ENCODE measurements around the gene GOLIM4. TPM values are rescaled to one million over a fixed set of nuclear protein-coding genes. Genes with fewer than 3 reads are reported as not detected.

The GOLIM4 gene
- total and polyA plus RNA-seq, 2 of the 13 experiments (the other 11 are each of a cell fraction or from before 2014, with no cell fraction given), result 10.9 to 47.7 TPM

- Histone ChIP-seq H3K9ac (ENCODE audit: insufficient read depth, low read depth, low read length) (no peak overlapping the region), H3K4me1 (ENCODE audit: insufficient read depth, low read length) (no peaks in the 10 kb centered on the region), H3K4me3 (replicated peaks in 1 of 3; ENCODE audit: insufficient read depth in 1 of 3, low read depth in 2 of 3, low read length in 3 of 3) (no peak overlapping the region), H3K79me2 (ENCODE audit: insufficient read depth, low read length) (no peaks in the 10 kb centered on the region), H4K20me1 (ENCODE audit: insufficient read depth, low read length) (no peaks in the 10 kb centered on the region), H3K4me2 (ENCODE audit: low read depth, low read length) (no peak overlapping the region), H3K27ac (ENCODE audit: extremely low read length, insufficient read depth, low read length) (no peak overlapping the region), H3K9me3 (ENCODE audit: low read length) (no peaks in the 10 kb centered on the region), H2AFZ (ENCODE audit: low read length) (no peak overlapping the region), H3K27me3 (ENCODE audit: control insufficient read depth in 1 of 2, insufficient read depth in 2 of 2, low read length in 2 of 2) (no peaks in the 10 kb centered on the region; a peak in 1 of 5 replicates), H3K36me3 (replicated peaks in 1 of 2; ENCODE audit: control insufficient read depth in 1 of 2, insufficient read depth in 2 of 2, low read length in 2 of 2) (no peaks in the 10 kb centered on the region)
- in situ Hi-C loops (cut with HindIII; ENCODE audit: extremely low pct_ligation_motif_present, low pct_unique_long_range_greater_than_20kb), result no loop called here
- DNase-seq (ENCODE audit: low spot score) (no peak), ATAC-seq (no peak), FAIRE-seq (no peak)
- ChIA-PET POLR2A (no interaction called here), CTCF (ENCODE audit: low intra/inter-chr PET ratio, low total read pairs) (no interaction called here)
- intact Hi-C loops (cut with micrococcal nuclease; ENCODE audit: unreplicated experiment), result no loop called here
- no peak for TF ChIP-seq PCBP1 (IDR thresholded peaks at IDR 0.05; ENCODE audit: borderline replicate concordance, low read depth, low read length)
- TF ChIP-seq ZBTB40 (IDR thresholded peaks at IDR 0.05), result peak; percentile 40; the same call in 1 of the 2 replicates
- TF ChIP-seq ZBTB40 (CRISPR knock-in tag; IDR thresholded peaks at IDR 0.05), result peak; percentile 66; the same call in 1 of the 2 replicates
- WGBS (ENCODE audit: low lambda C conversion rate), result 22% methylated on average over 4 of the region's 4 CpGs
- no TSS peak for BruUV-seq (replicated peaks)
Observed at GRCh38 chr3:168003911-168004310, 91.8 kb downstream of the GOLIM4 start.

All from HepG2 (cell line).